ENCODE results near the gene SCYGR3.

Gene SCYGR3

DNA sequence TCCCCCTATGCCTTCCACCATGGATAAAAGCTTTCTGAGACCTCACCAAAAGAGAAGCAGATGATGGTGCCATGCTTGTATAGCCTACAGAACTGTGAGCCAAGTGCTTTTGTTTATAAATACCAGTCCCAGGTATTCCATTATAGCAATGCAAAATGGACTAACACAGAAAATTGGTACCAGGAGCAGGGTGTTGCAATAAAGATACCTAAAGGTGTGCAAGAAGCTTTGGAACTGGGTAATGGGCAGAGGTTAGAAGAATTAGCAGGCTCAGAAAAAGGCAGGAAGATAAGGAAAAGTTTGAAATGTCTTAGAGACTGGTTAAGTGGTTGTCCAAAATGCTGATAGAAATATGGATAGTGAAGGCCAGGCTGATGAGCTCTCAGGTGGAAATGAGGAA lies 32.3 kb downstream of the SCYGR3 start:
- no peaks in the 10 kb centered on the region for H3K9me2 ChIP-seq (replicated peaks; ENCODE audit: insufficient read depth, low read length)
- no peak overlapping the region for H3K4me2 ChIP-seq (ENCODE audit: low read depth, low read length, poor library complexity, severe bottlenecking)
- H3K36me3 ChIP-seq (ENCODE audit: low read length): no peaks in the 10 kb centered on the region
- H2AFZ ChIP-seq (ENCODE audit: low read depth, low read length, severe bottlenecking): no peak overlapping the region
- H3K79me2 ChIP-seq (ENCODE audit: insufficient read depth, low read length): no peaks in the 10 kb centered on the region
- H3K4me3 ChIP-seq (ENCODE audit: insufficient read depth, low read length, poor library complexity, severe bottlenecking): no peak overlapping the region
- TF ChIP-seq, protein P1, sequence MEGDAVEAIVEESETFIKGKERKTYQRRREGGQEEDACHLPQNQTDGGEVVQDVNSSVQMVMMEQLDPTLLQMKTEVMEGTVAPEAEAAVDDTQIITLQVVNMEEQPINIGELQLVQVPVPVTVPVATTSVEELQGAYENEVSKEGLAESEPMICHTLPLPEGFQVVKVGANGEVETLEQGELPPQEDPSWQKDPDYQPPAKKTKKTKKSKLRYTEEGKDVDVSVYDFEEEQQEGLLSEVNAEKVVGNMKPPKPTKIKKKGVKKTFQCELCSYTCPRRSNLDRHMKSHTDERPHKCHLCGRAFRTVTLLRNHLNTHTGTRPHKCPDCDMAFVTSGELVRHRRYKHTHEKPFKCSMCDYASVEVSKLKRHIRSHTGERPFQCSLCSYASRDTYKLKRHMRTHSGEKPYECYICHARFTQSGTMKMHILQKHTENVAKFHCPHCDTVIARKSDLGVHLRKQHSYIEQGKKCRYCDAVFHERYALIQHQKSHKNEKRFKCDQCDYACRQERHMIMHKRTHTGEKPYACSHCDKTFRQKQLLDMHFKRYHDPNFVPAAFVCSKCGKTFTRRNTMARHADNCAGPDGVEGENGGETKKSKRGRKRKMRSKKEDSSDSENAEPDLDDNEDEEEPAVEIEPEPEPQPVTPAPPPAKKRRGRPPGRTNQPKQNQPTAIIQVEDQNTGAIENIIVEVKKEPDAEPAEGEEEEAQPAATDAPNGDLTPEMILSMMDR (IDR thresholded peaks at IDR 0.05; ENCODE audit: insufficient read depth, low read length, poor library complexity, severe bottlenecking): no peak
- TF ChIP-seq EZH2phosphoT487 (conservative IDR thresholded peaks at IDR 0.05; ENCODE audit: low read length): no peak
- H3F3A ChIP-seq (ENCODE audit: insufficient read depth): no peaks in the 10 kb centered on the region
- H3K27me3 ChIP-seq (ENCODE audit: low read length): no peaks in the 10 kb centered on the region
- no peaks in the 10 kb centered on the region for H4K20me1 ChIP-seq (ENCODE audit: low read depth, low read length)
- no peak overlapping the region for H3K9ac ChIP-seq (ENCODE audit: low read length)
- H3K27ac ChIP-seq (ENCODE audit: low read depth, low read length): no peak overlapping the region
- H3K9me3 ChIP-seq (ENCODE audit: insufficient read depth, low read length): no peaks in the 10 kb centered on the region

- H3K4me2 ChIP-seq (ENCODE audit: low read depth, low read length, poor library complexity, severe bottlenecking): no peak overlapping the region
- no peaks in the 10 kb centered on the region for H3K36me3 ChIP-seq (ENCODE audit: low read length)
- no peak overlapping the region for H2AFZ ChIP-seq (ENCODE audit: low read depth, low read length, severe bottlenecking)
- no peaks in the 10 kb centered on the region for H3K27me3 ChIP-seq (ENCODE audit: low read length)
- H3K9me3 ChIP-seq (ENCODE audit: insufficient read depth, low read length): no peaks in the 10 kb centered on the region
- no peak overlapping the region for H3K9ac ChIP-seq (ENCODE audit: low read length)
- H3K79me2 ChIP-seq (ENCODE audit: insufficient read depth, low read length): no peaks in the 10 kb centered on the region
- no peaks in the 10 kb centered on the region for H3F3A ChIP-seq (ENCODE audit: insufficient read depth)
- H3K27ac ChIP-seq (ENCODE audit: low read depth, low read length): no peak overlapping the region
- no peak overlapping the region for H3K4me3 ChIP-seq (ENCODE audit: insufficient read depth, low read length, poor library complexity, severe bottlenecking)
- H4K20me1 ChIP-seq (ENCODE audit: low read depth, low read length): no peaks in the 10 kb centered on the region
- no peak for TF ChIP-seq EZH2phosphoT487 (conservative IDR thresholded peaks at IDR 0.05; ENCODE audit: low read length)
- TF ChIP-seq, protein P1 (IDR thresholded peaks at IDR 0.05; ENCODE audit: insufficient read depth, low read length, poor library complexity, severe bottlenecking): no peak
- H3K9me2 ChIP-seq (replicated peaks; ENCODE audit: insufficient read depth, low read length): no peaks in the 10 kb centered on the region
Observed at GRCh38 chr2:227579791-227580190, 34.8 kb downstream of the SCYGR3 start.

GRCh38 chr2:227578642-227579041 lies 36.0 kb downstream of the SCYGR3 start:
- Histone ChIP-seq H3K9me2 (replicated peaks; ENCODE audit: insufficient read depth, low read length) (no peaks in the 10 kb centered on the region), H3K9me3 (ENCODE audit: insufficient read depth, low read length) (no peaks in the 10 kb centered on the region), H3K27me3 (ENCODE audit: low read length) (no peaks in the 10 kb centered on the region), H3K36me3 (ENCODE audit: low read length) (no peaks in the 10 kb centered on the region), H3K27ac (ENCODE audit: low read depth, low read length) (no peak overlapping the region), H4K20me1 (ENCODE audit: low read depth, low read length) (no peaks in the 10 kb centered on the region), H3K9ac (ENCODE audit: low read length) (no peak overlapping the region), H3F3A (ENCODE audit: insufficient read depth) (no peaks in the 10 kb centered on the region), H3K4me3 (ENCODE audit: insufficient read depth, low read length, poor library complexity, severe bottlenecking) (no peak overlapping the region), H2AFZ (ENCODE audit: low read depth, low read length, severe bottlenecking) (no peak overlapping the region), H3K79me2 (ENCODE audit: insufficient read depth, low read length) (no peaks in the 10 kb centered on the region), H3K4me2 (ENCODE audit: low read depth, low read length, poor library complexity, severe bottlenecking) (no peak overlapping the region)
- no peak for TF ChIP-seq EZH2phosphoT487 (conservative IDR thresholded peaks at IDR 0.05; ENCODE audit: low read length)
- TF ChIP-seq, protein P1 (IDR thresholded peaks at IDR 0.05; ENCODE audit: insufficient read depth, low read length, poor library complexity, severe bottlenecking): no peak

All from SU-DHL-6 (cell line).